Natural killer cell (primary cell): ENCODE data around the gene CTIF. TPM values are rescaled to one million over a fixed set of nuclear protein-coding genes. Genes with fewer than 3 reads are reported as not detected.

Experiments
- ATAC-seq, 3 donors: fragments of 150-1000 bp in 2 of 3; fragments of 200-7000 bp in 1 of 3; cut with Tn5 transposase; 1 replicate in 1 of 3; 2 replicates in 2 of 3; pipeline ENCODE4 v1.10.0; 2021; ENCODE audit warnings: mild to moderate bottlenecking in 2 of 3, moderate library complexity in 2 of 3
- DNase-seq, 2 donors: peaks; one replicate each; pipeline versions ENCODE4 v3.0.0 to v3.0.0-alpha.2; 2013 to 2021; ENCODE audit warnings: mixed read lengths in 1 of 2
- H3K27ac ChIP-seq: one replicate; pipeline ENCODE4 v1.5.1; 2013; ENCODE audit warnings: mild to moderate bottlenecking, low read length
- H3K27me3 ChIP-seq: one replicate; pipeline ENCODE4 v1.6.1; 2013; ENCODE audit warnings: low read length; ENCODE audit not compliant: control insufficient read depth, insufficient read depth
- H3K36me3 ChIP-seq: one replicate; pipeline ENCODE4 v1.6.1; 2013; ENCODE audit warnings: low read length; ENCODE audit not compliant: control insufficient read depth, insufficient read depth
- H3K4me1 ChIP-seq: one replicate; pipeline ENCODE4 v1.6.1; 2013; ENCODE audit warnings: low read length; ENCODE audit not compliant: control insufficient read depth, insufficient read depth
- H3K4me3 ChIP-seq: one replicate; pipeline ENCODE4 v1.5.1; 2013; ENCODE audit warnings: low read length
- H3K9me3 ChIP-seq: one replicate; pipeline ENCODE4 v1.6.1; 2013; ENCODE audit warnings: low read length; ENCODE audit not compliant: control insufficient read depth, insufficient read depth
- H3K27ac Mint-ChIP-seq, 2 donors: one replicate each; pipeline ENCODE4 v1.8.0; 2022; ENCODE audit warnings: mild to moderate bottlenecking in 2 of 2, mixed read lengths in 2 of 2, moderate library complexity in 1 of 2
- H3K27me3 Mint-ChIP-seq, 2 donors: one replicate each; pipeline ENCODE4 v1.8.0; 2022; ENCODE audit warnings: low read depth in 2 of 2, mixed read lengths in 2 of 2
- H3K36me3 Mint-ChIP-seq: one replicate; pipeline ENCODE4 v1.8.0; 2022; ENCODE audit warnings: mixed read lengths
- H3K4me1 Mint-ChIP-seq, 2 donors: one replicate each; pipeline ENCODE4 v1.8.0; 2022; ENCODE audit warnings: mixed read lengths in 2 of 2
- H3K4me3 Mint-ChIP-seq: one replicate; pipeline ENCODE4 v1.8.0; 2022; ENCODE audit warnings: mild to moderate bottlenecking, moderate library complexity, mixed read lengths
- H3K9me3 Mint-ChIP-seq, 2 donors: one replicate each; pipeline ENCODE4 v1.8.0; 2022; ENCODE audit warnings: mixed read lengths in 2 of 2
- WGBS: methylation state at CpG from one replicate; pipeline ENCODE4 v1.1.7; 2013; ENCODE audit warnings: missing lambda C conversion rate; ENCODE audit not compliant: insufficient coverage; 5-methylcytosine and 5-hydroxymethylcytosine counted together
- intact Hi-C: fragments of 100-400 bp; cut with micrococcal nuclease; formaldehyde crosslinking; loops from one replicate; pipeline ENCODE4 v1.14.2; 2022
- total RNA-seq, 4 donors: library from RNA; stranded (reverse); fragments of 120-200 nt in 1 of 4; gene quantifications; one replicate each; pipeline versions ENCODE4 v1.2.3 to v1.2.4, GENCODE V29; 2013 to 2022
- TF ChIP-seq, protein P1 (sequence below): fragments of 200-600 bp; IDR thresholded peaks from one replicate; pipeline ENCODE4 v1.8.0; 2022; ENCODE audit warnings: antibody characterized with exemption

Gene CTIF
- total RNA-seq, 3 donors from 2014 or later (not counting 1 experiment from before 2014, with no cell fraction given): 6.9 to 10.2 (median 8.2) TPM

DNA sequence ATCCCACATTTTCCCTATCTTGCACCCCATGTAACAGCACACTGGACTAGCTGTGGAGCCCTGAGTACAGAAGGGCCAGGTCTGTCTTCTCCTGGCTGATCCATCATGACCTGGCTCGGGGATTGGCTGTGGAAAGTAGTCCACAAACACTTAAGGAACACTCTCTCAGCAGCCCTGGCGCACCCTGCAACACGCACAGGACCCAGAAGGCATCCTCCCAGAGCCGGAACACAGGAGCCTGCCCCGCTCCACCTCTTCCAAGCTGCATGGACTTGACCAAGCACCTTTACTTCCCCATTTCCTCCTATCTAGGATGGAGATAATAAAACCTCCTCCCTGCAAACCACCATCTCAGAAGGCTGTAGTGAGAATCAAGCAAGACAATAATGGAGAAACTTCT, 151.7 kb downstream of the CTIF start:
- intact Hi-C loops: no loop called here

DNA sequence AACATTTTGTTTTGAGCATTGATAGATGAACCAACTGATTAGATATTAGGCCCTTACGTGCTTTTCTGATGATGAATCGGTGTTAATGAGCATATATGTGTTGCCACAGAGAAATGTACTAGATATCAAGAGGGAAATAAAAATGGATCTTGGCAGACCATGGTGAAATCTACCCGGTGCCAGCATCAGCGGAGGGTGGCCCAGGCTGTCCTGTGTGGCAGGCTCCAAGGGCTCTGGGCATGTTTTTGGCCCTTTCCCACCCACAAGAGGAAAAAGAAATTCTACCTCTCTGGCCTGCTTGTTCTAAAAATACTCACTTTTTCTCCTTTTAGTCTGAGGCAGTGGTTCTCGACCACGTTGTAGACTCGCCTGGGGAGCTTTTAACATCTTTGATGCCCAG, 154.2 kb downstream of the CTIF start:
- intact Hi-C loops: no loop called here
- no peaks in the 10 kb centered on the region for H3K4me1 Mint-ChIP-seq
- no peak overlapping the region for H3K27ac Mint-ChIP-seq

More for the DNA sequence above, 151.7 kb downstream of the CTIF start:
- H3K4me3 Mint-ChIP-seq: no peak overlapping the region
- DNase-seq: no peak
- H3K36me3 ChIP-seq: no peaks in the 10 kb centered on the region
- H3K9me3 Mint-ChIP-seq: no peaks in the 10 kb centered on the region
- TF ChIP-seq, protein P1, sequence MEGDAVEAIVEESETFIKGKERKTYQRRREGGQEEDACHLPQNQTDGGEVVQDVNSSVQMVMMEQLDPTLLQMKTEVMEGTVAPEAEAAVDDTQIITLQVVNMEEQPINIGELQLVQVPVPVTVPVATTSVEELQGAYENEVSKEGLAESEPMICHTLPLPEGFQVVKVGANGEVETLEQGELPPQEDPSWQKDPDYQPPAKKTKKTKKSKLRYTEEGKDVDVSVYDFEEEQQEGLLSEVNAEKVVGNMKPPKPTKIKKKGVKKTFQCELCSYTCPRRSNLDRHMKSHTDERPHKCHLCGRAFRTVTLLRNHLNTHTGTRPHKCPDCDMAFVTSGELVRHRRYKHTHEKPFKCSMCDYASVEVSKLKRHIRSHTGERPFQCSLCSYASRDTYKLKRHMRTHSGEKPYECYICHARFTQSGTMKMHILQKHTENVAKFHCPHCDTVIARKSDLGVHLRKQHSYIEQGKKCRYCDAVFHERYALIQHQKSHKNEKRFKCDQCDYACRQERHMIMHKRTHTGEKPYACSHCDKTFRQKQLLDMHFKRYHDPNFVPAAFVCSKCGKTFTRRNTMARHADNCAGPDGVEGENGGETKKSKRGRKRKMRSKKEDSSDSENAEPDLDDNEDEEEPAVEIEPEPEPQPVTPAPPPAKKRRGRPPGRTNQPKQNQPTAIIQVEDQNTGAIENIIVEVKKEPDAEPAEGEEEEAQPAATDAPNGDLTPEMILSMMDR: no peak
- H3K27me3 ChIP-seq: no peaks in the 10 kb centered on the region
- no peaks in the 10 kb centered on the region for H3K4me1 Mint-ChIP-seq
- 89% methylated on average over 5 of the region's 5 CpGs for WGBS
- no peaks in the 10 kb centered on the region for H3K9me3 ChIP-seq
- H3K27me3 Mint-ChIP-seq: no peaks in the 10 kb centered on the region
- no peaks in the 10 kb centered on the region for H3K4me1 ChIP-seq
- H3K36me3 Mint-ChIP-seq: no peaks in the 10 kb centered on the region
- H3K27ac ChIP-seq: no peak overlapping the region
- H3K4me3 ChIP-seq: no peak overlapping the region
- no peak overlapping the region for H3K27ac Mint-ChIP-seq
- ATAC-seq: no peak

DNA sequence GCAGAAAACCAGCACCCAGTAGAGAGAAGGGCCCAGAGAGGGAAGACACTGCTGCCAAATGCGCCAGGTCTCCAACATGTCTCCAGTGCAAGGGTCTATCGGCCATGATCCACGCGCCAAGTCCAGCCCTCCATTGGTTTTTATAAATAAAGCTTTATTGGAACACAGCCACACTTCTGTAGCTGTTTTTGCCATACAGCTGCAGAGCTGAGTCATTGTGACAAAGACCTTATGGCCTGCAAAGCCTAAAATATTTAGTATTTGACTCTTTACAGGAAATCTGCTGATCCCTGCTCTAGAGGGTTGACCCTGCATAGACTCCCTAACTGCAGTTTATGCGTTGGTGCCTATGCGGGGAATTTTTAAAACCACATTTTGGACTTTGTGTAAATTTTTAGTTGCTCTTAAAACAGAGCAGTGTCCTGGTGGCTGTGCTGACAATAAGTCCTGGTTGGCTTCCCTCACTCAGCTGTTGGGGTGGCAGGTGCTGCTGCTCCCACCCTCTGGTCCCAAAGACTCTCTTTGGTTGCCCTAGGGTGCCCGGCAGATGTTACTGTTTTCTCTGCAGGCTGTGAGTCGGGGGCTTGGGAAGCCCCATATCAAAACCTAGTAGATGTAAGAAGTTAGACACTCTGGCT, 154.9 kb downstream of the CTIF start:
- no peak for ATAC-seq
- Histone ChIP-seq H3K36me3 (no peaks in the 10 kb centered on the region), H3K4me3 (no peak overlapping the region), H3K27me3 (no peaks in the 10 kb centered on the region), H3K9me3 (no peaks in the 10 kb centered on the region), H3K4me1 (peaks cover 6% of the 10 kb centered on the region), H3K27ac (no peak overlapping the region)
- H3K27ac Mint-ChIP-seq: no peak overlapping the region
- no peaks in the 10 kb centered on the region for H3K27me3 Mint-ChIP-seq
- no peaks in the 10 kb centered on the region for H3K9me3 Mint-ChIP-seq
- 90% methylated on average over 8 of the region's 8 CpGs for WGBS
- no peak for DNase-seq
- intact Hi-C loops: no loop called here
- TF ChIP-seq, protein P1: no peak
- peaks cover 4 to 5% of the 10 kb centered on the region in 2 donors for H3K4me1 Mint-ChIP-seq
- no peaks in the 10 kb centered on the region for H3K36me3 Mint-ChIP-seq
- no peak overlapping the region for H3K4me3 Mint-ChIP-seq

More for the DNA sequence above, 154.2 kb downstream of the CTIF start:
- DNase-seq (no peak), ATAC-seq (no peak)
- no peak overlapping the region for H3K27ac ChIP-seq
- H3K4me3 ChIP-seq: no peak overlapping the region
- H3K27me3 ChIP-seq: no peaks in the 10 kb centered on the region
- no peaks in the 10 kb centered on the region for H3K36me3 ChIP-seq
- Mint-ChIP-seq H3K9me3 (no peaks in the 10 kb centered on the region), H3K4me3 (no peak overlapping the region), H3K27me3 (no peaks in the 10 kb centered on the region), H3K36me3 (no peaks in the 10 kb centered on the region)
- H3K9me3 ChIP-seq: no peaks in the 10 kb centered on the region
- 73% methylated on average over 7 of the region's 7 CpGs for WGBS
- peaks cover under 1% of the 10 kb centered on the region for H3K4me1 ChIP-seq
- TF ChIP-seq, protein P1: no peak

DNA sequence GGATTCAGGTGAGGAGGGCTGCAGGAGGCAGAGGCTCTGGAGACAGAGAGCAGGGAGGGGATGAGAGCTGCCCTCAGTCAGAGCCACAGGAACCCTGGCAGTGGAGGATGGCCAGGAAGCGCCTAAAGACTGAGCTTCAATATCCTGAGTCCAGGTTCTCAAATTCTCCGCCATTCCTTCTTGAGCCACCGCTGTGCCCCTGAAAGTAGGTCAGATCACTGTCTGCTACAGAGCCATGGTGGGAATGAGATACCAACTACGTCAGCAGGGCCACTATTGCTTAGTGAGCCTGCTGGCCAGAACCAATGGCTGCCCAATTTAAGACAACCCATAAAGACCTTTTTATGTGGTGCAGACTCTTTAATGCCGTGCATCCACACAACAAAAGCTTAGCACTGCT, 155.5 kb downstream of the CTIF start:
- TF ChIP-seq, protein P1: no peak
- ATAC-seq: no peak
- no peak overlapping the region for H3K4me3 ChIP-seq

More for the DNA sequence above, 155.5 kb downstream of the CTIF start:
- DNase-seq: no peak
- Mint-ChIP-seq H3K27ac (no peak overlapping the region), H3K4me1 (peaks cover 8 to 9% of the 10 kb centered on the region in 2 donors), H3K27me3 (no peaks in the 10 kb centered on the region), H3K9me3 (no peaks in the 10 kb centered on the region), H3K36me3 (no peaks in the 10 kb centered on the region), H3K4me3 (no peak overlapping the region)
- no peak overlapping the region for H3K27ac ChIP-seq
- no peaks in the 10 kb centered on the region for H3K9me3 ChIP-seq
- H3K4me1 ChIP-seq: peaks cover 10% of the 10 kb centered on the region
- 92% methylated on average over 4 of the region's 5 CpGs for WGBS
- intact Hi-C loops: no loop called here
- H3K36me3 ChIP-seq: no peaks in the 10 kb centered on the region
- H3K27me3 ChIP-seq: no peaks in the 10 kb centered on the region
